ENCODE data around the gene SV2C. TPM values are rescaled to one million over a fixed set of nuclear protein-coding genes. Genes with fewer than 3 reads are reported as not detected.

Gene SV2C
- total RNA-seq, 4 donors from 2014 or later: 0.05 to 0.11 TPM; not detected in 2

DNA sequence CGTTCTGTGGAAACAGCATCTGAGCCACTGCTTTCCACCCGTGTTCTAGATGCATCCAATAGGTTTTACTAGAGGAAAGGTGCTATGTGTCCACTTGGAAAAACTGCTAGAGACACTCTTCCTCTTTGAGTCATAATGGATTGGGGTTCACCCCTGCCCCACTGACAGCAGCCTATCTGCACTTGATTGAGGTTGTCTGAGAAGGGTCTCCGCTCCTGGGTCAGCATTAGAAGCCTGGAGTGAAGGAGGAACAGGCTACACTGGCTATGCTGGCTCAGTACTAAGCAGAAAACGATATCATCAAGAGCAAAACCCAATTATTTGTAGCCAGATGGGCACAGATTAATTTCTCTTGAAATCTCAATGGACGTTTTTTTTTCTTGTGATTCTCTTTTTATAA lies 167.3 kb downstream of the SV2C start:
- intact Hi-C loops (cut with DNase I): loop anchor here (10.0 kb wide), 1 partner anchor 526 kb away; no protein-coding TSS in a partner anchor
- Histone ChIP-seq H3K9me3 (no peaks in the 10 kb centered on the region), H3K4me3 (replicated peaks in 1 of 3) (no peak overlapping the region), H3K27me3 (no peaks in the 10 kb centered on the region), H3K4me1 (no peaks in the 10 kb centered on the region), H3K36me3 (no peaks in the 10 kb centered on the region), H3K27ac (no peak overlapping the region)
- no peak for DNase-seq
- WGBS, 2 donors: 77 to 82% methylated on average over 5 of the region's 5 CpGs
- TF ChIP-seq, protein P1, sequence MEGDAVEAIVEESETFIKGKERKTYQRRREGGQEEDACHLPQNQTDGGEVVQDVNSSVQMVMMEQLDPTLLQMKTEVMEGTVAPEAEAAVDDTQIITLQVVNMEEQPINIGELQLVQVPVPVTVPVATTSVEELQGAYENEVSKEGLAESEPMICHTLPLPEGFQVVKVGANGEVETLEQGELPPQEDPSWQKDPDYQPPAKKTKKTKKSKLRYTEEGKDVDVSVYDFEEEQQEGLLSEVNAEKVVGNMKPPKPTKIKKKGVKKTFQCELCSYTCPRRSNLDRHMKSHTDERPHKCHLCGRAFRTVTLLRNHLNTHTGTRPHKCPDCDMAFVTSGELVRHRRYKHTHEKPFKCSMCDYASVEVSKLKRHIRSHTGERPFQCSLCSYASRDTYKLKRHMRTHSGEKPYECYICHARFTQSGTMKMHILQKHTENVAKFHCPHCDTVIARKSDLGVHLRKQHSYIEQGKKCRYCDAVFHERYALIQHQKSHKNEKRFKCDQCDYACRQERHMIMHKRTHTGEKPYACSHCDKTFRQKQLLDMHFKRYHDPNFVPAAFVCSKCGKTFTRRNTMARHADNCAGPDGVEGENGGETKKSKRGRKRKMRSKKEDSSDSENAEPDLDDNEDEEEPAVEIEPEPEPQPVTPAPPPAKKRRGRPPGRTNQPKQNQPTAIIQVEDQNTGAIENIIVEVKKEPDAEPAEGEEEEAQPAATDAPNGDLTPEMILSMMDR (IDR thresholded peaks at IDR 0.05): no peak
- no peak for TF ChIP-seq POLR2A (IDR thresholded peaks at IDR 0.05)

DNA sequence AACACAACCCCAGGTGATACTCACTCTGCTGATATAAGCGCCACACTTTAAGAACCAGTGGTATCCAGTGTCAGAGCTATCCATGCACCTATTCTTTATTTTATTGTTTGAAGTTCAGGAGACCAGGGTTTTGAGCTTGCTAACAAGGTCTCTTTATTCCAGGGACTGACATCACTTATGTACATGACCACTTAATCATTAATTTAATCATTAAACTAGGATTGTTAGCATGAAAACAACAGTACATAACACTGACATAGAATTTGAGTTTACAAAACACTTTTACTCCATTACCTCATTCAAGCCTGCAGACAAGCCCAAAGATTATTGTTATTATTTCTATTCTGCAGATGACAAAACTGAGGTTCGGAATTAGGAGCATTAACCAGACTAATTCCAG lies 168.5 kb downstream of the SV2C start:
- DNase-seq: no peak
- H3K4me1 ChIP-seq: peaks cover 0 to 4% of the 10 kb centered on the region in 2 donors
- no peaks in the 10 kb centered on the region for H3K9me3 ChIP-seq
- H3K27ac ChIP-seq: no peak overlapping the region
- no peaks in the 10 kb centered on the region for H3K36me3 ChIP-seq
- no peak overlapping the region for H3K4me3 ChIP-seq (replicated peaks in 1 of 3)
- 96 to 100% methylated on average over 2 of the region's 2 CpGs for WGBS, 2 donors
- intact Hi-C loops (cut with DNase I): loop anchor here (10.0 kb wide), 1 partner anchor 527 kb away; no protein-coding TSS in a partner anchor
- H3K27me3 ChIP-seq: no peaks in the 10 kb centered on the region
- TF ChIP-seq, protein P1 (IDR thresholded peaks at IDR 0.05): no peak
- no peak for TF ChIP-seq POLR2A (IDR thresholded peaks at IDR 0.05)

DNA sequence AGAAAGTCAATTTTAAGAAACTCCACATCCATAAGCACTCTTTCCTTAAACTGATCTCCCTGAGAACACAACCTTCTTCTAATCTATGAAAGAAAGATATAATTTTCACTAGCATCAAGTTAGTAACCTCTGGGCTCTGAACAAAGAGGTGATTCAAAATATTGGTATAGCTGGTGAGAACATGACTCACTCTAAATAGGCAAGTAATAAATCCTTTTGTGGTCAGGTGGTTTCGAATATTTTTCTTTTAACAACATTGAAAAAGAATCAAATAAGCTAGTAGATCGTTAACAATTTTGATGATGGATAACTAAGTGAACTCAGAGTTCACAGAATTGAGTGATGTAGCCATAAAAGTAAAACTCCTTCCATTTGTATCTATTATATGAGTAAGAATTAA lies 169.3 kb downstream of the SV2C start:
- 84 to 86% methylated on average over 2 of the region's 2 CpGs for WGBS, 2 donors
- H3K9me3 ChIP-seq: no peaks in the 10 kb centered on the region
- no peak overlapping the region for H3K27ac ChIP-seq
- peaks cover 0 to 4% of the 10 kb centered on the region in 2 donors for H3K4me1 ChIP-seq
- H3K27me3 ChIP-seq: no peaks in the 10 kb centered on the region
- intact Hi-C loops (cut with DNase I): loop anchor here (10.0 kb wide), 1 partner anchor 528 kb away; no protein-coding TSS in a partner anchor
- TF ChIP-seq, protein P1 (IDR thresholded peaks at IDR 0.05): no peak
- no peak for TF ChIP-seq POLR2A (IDR thresholded peaks at IDR 0.05)
- DNase-seq: no peak
- H3K4me3 ChIP-seq (replicated peaks in 1 of 3): no peak overlapping the region
- no peaks in the 10 kb centered on the region for H3K36me3 ChIP-seq

DNA sequence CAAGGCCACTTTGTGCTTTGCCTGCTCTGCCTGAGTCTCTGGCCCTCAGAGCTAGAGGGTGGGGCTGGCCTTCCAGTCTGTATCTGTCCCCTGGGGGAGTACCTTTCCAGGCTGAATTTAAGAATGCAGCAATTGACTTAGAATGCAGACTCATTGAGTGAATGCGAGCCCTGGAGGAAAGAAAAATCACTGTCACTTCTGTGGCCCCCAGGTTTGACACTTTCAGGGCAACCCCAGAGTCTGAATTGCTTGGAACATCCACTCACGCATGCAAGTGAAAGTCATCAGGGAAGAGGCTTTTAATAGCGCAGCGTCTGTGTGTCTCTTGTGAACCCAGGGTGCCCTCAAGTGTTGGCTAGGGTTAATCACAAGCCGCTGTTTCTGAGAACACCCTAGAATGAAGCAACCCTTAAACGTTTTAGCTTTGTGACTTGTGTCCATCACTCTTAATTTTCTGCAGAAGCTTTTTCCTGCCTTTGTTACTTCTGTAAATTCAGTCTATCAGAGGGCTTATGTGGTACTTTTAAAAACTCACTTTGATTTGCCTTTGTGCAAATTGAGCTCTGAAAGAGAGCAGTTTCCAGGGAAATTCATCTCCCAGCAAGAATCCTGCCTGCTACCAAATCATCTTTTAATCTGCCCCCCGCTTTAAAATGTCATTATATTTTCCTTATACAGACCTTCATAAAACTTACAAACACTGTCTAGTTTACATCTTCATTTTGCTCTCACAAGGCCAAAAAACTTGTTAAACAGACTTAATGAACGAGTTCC lies 173.1 kb downstream of the SV2C start:
- no peaks in the 10 kb centered on the region for H3K27me3 ChIP-seq
- no peak for TF ChIP-seq POLR2A (IDR thresholded peaks at IDR 0.05)
- TF ChIP-seq, protein P1 (IDR thresholded peaks at IDR 0.05): peak in 5 of 6 experiments; percentile 19 to 76 (median 70)
- 19 to 22% methylated on average over 8 of the region's 8 CpGs for WGBS, 2 donors
- H3K36me3 ChIP-seq: no peaks in the 10 kb centered on the region
- intact Hi-C loops (cut with DNase I): loop anchor here (10.0 kb wide), 1 partner anchor 532 kb away; no protein-coding TSS in a partner anchor
- peaks cover 0 to 8% of the 10 kb centered on the region in 2 donors for H3K4me1 ChIP-seq
- no peak overlapping the region for H3K4me3 ChIP-seq (replicated peaks in 1 of 3)
- DNase-seq: peak; percentile 62 to 65
- no peaks in the 10 kb centered on the region for H3K9me3 ChIP-seq
- no peak overlapping the region for H3K27ac ChIP-seq

DNA sequence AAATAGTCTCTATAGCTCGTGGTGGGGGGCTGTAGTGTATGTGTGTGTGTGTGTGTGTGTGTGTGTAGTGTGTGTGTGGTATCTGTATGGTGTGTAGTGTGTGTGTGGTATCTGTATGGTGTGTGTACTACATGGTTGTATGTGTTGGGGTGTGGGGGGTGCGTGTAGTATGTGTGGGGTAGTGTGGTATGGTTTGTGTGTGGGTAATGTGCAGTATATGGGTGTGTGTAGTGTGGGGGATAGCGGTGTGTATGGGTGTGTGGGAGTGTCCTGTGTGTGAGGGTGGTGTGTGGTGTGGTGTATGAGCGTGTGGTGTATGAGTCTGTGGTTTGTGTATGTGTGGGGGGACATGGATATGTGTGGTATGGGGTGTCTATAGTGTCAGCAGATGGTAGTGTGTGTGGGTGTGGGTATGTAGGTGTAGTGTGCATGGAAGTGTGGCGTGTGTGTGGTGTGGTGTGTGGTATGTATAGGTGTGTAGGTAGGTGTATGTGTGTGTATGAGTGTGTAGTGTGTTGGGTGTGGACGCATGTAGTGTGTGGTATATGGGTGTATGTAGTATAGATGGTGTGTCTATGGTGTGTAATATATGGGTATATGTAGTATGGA lies 174.1 kb downstream of the SV2C start:
- intact Hi-C loops (cut with DNase I): loop anchor here (10.0 kb wide), 1 partner anchor 533 kb away; no protein-coding TSS in a partner anchor
- Histone ChIP-seq H3K4me1 (peaks cover 0 to 8% of the 10 kb centered on the region in 2 donors), H3K27ac (no peak overlapping the region), H3K27me3 (no peaks in the 10 kb centered on the region), H3K36me3 (no peaks in the 10 kb centered on the region), H3K9me3 (no peaks in the 10 kb centered on the region), H3K4me3 (replicated peaks in 1 of 3) (no peak overlapping the region)
- DNase-seq: no peak
- WGBS, 2 donors: 86 to 89% methylated on average over 6 of the region's 6 CpGs
- no peak for TF ChIP-seq POLR2A (IDR thresholded peaks at IDR 0.05)
- TF ChIP-seq, protein P1 (IDR thresholded peaks at IDR 0.05): no peak
